MM.1S (cell line): ENCODE results near the gene CCDC171.

ENCODE experiments used
- DNase-seq: peaks from one replicate; pipeline ENCODE4 v3.0.0-alpha.2; 2015
- H2AFZ ChIP-seq: fragments of 300-600 bp; sonication (generic); 2 replicates; pipeline ENCODE4 v1.6.0; 2016; ENCODE audit warnings: antibody characterized with exemption, low read length
- H3F3A ChIP-seq: fragments of 300-600 bp; sonication (generic); 2 replicates; pipeline ENCODE4 v1.6.1; 2016; ENCODE audit warnings: mild to moderate bottlenecking, antibody characterized with exemption, low read length, moderate library complexity, mixed read lengths; ENCODE audit not compliant: insufficient read depth
- H3K27ac ChIP-seq: fragments of 300-600 bp; sonication (generic); 2 replicates; pipeline ENCODE4 v1.5.1; 2016; ENCODE audit warnings: mild to moderate bottlenecking, low read length
- H3K27me3 ChIP-seq: fragments of 300-600 bp; sonication (generic); replicated peaks from 2 replicates; pipeline ENCODE4 v1.6.0; 2016; ENCODE audit warnings: low read length; ENCODE audit not compliant: insufficient read depth
- H3K36me3 ChIP-seq: fragments of 300-600 bp; sonication (generic); replicated peaks from 2 replicates; pipeline ENCODE4 v1.6.1; 2016; ENCODE audit warnings: mild to moderate bottlenecking, low read length, mixed read lengths; ENCODE audit not compliant: insufficient read depth
- H3K4me1 ChIP-seq: fragments of 300-600 bp; sonication (generic); 2 replicates; pipeline ENCODE4 v1.6.1; 2016; ENCODE audit warnings: low read length, mixed read lengths
- H3K4me2 ChIP-seq: fragments of 300-600 bp; sonication (generic); 2 replicates; pipeline ENCODE4 v1.6.0; 2016; ENCODE audit warnings: low read depth, low read length
- H3K4me3 ChIP-seq: fragments of 300-600 bp; sonication (generic); 2 replicates; pipeline ENCODE4 v1.5.1; 2016; ENCODE audit warnings: low read length, mixed read lengths
- H3K79me2 ChIP-seq: fragments of 300-600 bp; sonication (generic); 2 replicates; pipeline ENCODE4 v1.6.1; 2016; ENCODE audit warnings: mixed run types, low read length, mixed read lengths
- H3K9ac ChIP-seq: fragments of 300-600 bp; sonication (generic); 2 replicates; pipeline ENCODE4 v1.6.1; 2016; ENCODE audit warnings: low read length, mixed read lengths
- H3K9me2 ChIP-seq: fragments of 300-600 bp; sonication (generic); replicated peaks from 2 replicates; pipeline ENCODE4 v1.6.1; 2016; ENCODE audit warnings: mild to moderate bottlenecking, low read length, mixed read lengths; ENCODE audit not compliant: insufficient read depth
- H3K9me3 ChIP-seq: fragments of 300-600 bp; sonication (generic); replicated peaks from 2 replicates; pipeline ENCODE4 v1.6.1; 2016; ENCODE audit warnings: mild to moderate bottlenecking, low read length, mixed read lengths; ENCODE audit not compliant: insufficient read depth
- H4K20me1 ChIP-seq: fragments of 300-600 bp; sonication (generic); 2 replicates; pipeline ENCODE4 v1.6.1; 2016; ENCODE audit warnings: mild to moderate bottlenecking, low read length, moderate library complexity, mixed read lengths; ENCODE audit not compliant: insufficient read depth
- CTCF ChIP-seq: fragments of 300-600 bp; sonication (generic); IDR thresholded peaks from 2 replicates; pipeline ENCODE4 v1.5.1; 2016; ENCODE audit warnings: antibody characterized with exemption, low read length, mixed read lengths
- EZH2 ChIP-seq: fragments of 300-600 bp; sonication (generic); optimal IDR thresholded peaks from 2 replicates; pipeline ENCODE3; 2017; ENCODE audit warnings: low read depth, mild to moderate bottlenecking, antibody characterized with exemption, low read length, mixed read lengths
- EZH2phosphoT487 ChIP-seq: fragments of 300-600 bp; sonication (generic); IDR thresholded peaks from 2 replicates; pipeline ENCODE4 v1.6.1; 2018; ENCODE audit warnings: antibody characterized with exemption, low read length

The CCDC171 gene

DNA sequence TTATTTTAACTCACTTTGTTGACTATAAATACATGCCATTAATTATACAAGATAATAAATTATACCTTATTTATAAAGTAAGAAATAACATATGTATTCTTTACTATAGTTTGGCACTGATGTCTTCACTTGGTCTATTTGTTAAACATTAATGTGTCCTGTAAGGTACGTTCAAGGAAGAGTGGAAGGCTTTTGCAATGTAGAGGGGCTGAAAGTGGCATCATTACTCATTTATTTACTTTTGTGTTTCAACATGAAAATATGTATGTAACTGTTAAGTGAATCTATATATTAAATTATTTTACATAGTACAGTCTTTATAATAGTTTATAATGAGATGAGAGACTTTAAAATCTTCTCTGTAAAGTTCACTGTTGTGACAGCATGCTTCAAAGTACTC lies 348.7 kb downstream of the CCDC171 start:
- Histone ChIP-seq H3K27ac (no peak overlapping the region), H2AFZ (no peak overlapping the region), H3K4me3 (no peak overlapping the region), H3K79me2 (no peaks in the 10 kb centered on the region), H3K27me3 (no peaks in the 10 kb centered on the region), H3K4me1 (no peaks in the 10 kb centered on the region), H3K4me2 (no peak overlapping the region), H3F3A (no peaks in the 10 kb centered on the region), H3K9me3 (no peaks in the 10 kb centered on the region), H3K36me3 (no peaks in the 10 kb centered on the region), H3K9ac (no peak overlapping the region), H3K9me2 (no peaks in the 10 kb centered on the region), H4K20me1 (no peaks in the 10 kb centered on the region)
- DNase-seq, result no peak
- TF ChIP-seq EZH2phosphoT487 (no peak), CTCF (no peak), EZH2 (no peak)

GRCh38 chr9:15909297-15909696 lies 356.5 kb downstream of the CCDC171 start:
- Histone ChIP-seq H3K4me2 (no peak overlapping the region), H3K4me1 (no peaks in the 10 kb centered on the region), H3K9ac (no peak overlapping the region), H2AFZ (no peak overlapping the region), H3K4me3 (no peak overlapping the region), H4K20me1 (no peaks in the 10 kb centered on the region), H3K27ac (no peak overlapping the region), H3K79me2 (no peaks in the 10 kb centered on the region), H3K9me2 (no peaks in the 10 kb centered on the region), H3K36me3 (no peaks in the 10 kb centered on the region), H3K9me3 (no peaks in the 10 kb centered on the region), H3K27me3 (no peaks in the 10 kb centered on the region), H3F3A (no peaks in the 10 kb centered on the region)
- no peak for DNase-seq
- TF ChIP-seq EZH2phosphoT487, result no peak
- no peak for TF ChIP-seq CTCF
- no peak for TF ChIP-seq EZH2

DNA sequence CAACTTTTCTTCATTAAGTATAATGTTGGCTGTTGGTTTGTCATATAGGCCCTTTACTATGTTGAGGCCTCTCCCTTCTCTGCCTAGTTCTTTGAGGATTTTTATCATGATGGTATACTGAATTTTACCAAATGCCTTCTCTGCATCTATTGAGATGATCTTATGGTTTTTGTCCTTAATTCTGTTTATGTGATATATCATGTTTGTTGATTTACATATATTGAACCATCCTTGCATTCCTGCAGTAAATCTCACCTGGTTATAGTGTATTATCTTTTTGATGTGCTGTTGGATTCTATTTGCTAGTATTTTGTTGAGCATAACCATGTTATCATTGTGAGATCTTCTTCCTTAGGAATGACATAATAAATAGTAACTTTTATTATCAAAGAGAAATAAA lies 362.9 kb downstream of the CCDC171 start:
- H3F3A ChIP-seq, result no peaks in the 10 kb centered on the region
- H3K27me3 ChIP-seq, result no peaks in the 10 kb centered on the region
- no peaks in the 10 kb centered on the region for H3K36me3 ChIP-seq
- TF ChIP-seq EZH2, result no peak
- no peak for TF ChIP-seq CTCF
- no peak for TF ChIP-seq EZH2phosphoT487
- no peaks in the 10 kb centered on the region for H3K79me2 ChIP-seq
- no peak overlapping the region for H3K4me2 ChIP-seq
- H3K9me3 ChIP-seq, result no peaks in the 10 kb centered on the region
- H3K4me3 ChIP-seq, result no peak overlapping the region
- H3K27ac ChIP-seq, result no peak overlapping the region
- H3K9ac ChIP-seq, result no peak overlapping the region
- H4K20me1 ChIP-seq, result no peaks in the 10 kb centered on the region
- H3K9me2 ChIP-seq, result no peaks in the 10 kb centered on the region
- no peak overlapping the region for H2AFZ ChIP-seq
- H3K4me1 ChIP-seq, result no peaks in the 10 kb centered on the region
- DNase-seq, result no peak
